NCI-H128 (cell line): ENCODE results near the gene PI4KA.
"Not testable (repeated sequence)": the region's sequence is repeated elsewhere in the genome, so short reads cannot be mapped to it uniquely, and the experiment has no call there.

Experiments
- DNase-seq: peaks from one replicate; lab custom pipeline; 2025; ENCODE audit not compliant: unreplicated experiment; lab: John Stamatoyannopoulos, UW

The PI4KA gene

GRCh38 chr22:20779014-20779817, 79.4 kb downstream of the PI4KA start:
- DNase-seq: no peak

GRCh38 chr22:20777420-20778177, 81.0 kb downstream of the PI4KA start:
- DNase-seq: no peak

GRCh38 chr22:20776624-20777405, 81.8 kb downstream of the PI4KA start:
- DNase-seq: no peak

GRCh38 chr22:20775342-20775895, 83.2 kb downstream of the PI4KA start:
- DNase-seq: no peak

- DNase-seq: no peak
Observed at GRCh38 chr22:20774882-20775281, 83.7 kb downstream of the PI4KA start.

GRCh38 chr22:20773793-20774212, 84.8 kb downstream of the PI4KA start, which contains the start of gene SERPIND1:
Gene SERPIND1, plus strand, starts transcription at chr22:20774113. Its CDS starts 5,200 bp downstream, at chr22:20779313.
- DNase-seq: no peak

GRCh38 chr22:20771918-20772625, 86.5 kb downstream of the PI4KA start:
- no peak for DNase-seq

- not testable (repeated sequence) for DNase-seq
Observed at GRCh38 chr22:20769496-20769826, 89.2 kb downstream of the PI4KA start.

- no peak for DNase-seq
Observed at GRCh38 chr22:20766530-20766929, 92.1 kb downstream of the PI4KA start.

GRCh38 chr22:20765938-20766337, 92.7 kb downstream of the PI4KA start:
- DNase-seq: no peak

- no peak for DNase-seq
Observed at GRCh38 chr22:20764729-20765128, 93.9 kb downstream of the PI4KA start.

- no peak for DNase-seq
Observed at GRCh38 chr22:20764471-20764720, 94.2 kb downstream of the PI4KA start.

- DNase-seq: no peak
Observed at GRCh38 chr22:20763630-20764470, 94.8 kb downstream of the PI4KA start.

- DNase-seq: no peak
Observed at GRCh38 chr22:20762233-20762796, 96.3 kb downstream of the PI4KA start.

GRCh38 chr22:20761536-20761935, 97.1 kb downstream of the PI4KA start:
- no peak for DNase-seq

- DNase-seq: no peak
Observed at GRCh38 chr22:20760084-20760483, 98.5 kb downstream of the PI4KA start.

GRCh38 chr22:20758688-20759087, 99.9 kb downstream of the PI4KA start:
- DNase-seq: no peak

GRCh38 chr22:20756846-20757245, 101.8 kb downstream of the PI4KA start:
- DNase-seq: no peak

- DNase-seq: no peak
Observed at GRCh38 chr22:20752873-20753272, 105.7 kb downstream of the PI4KA start.
